H1 (cell line): Measurements from ENCODE around the gene SMOC2. TPM values are rescaled to one million over a fixed set of nuclear protein-coding genes. Genes with fewer than 3 reads are reported as not detected.

Source experiments
- CTCF ChIA-PET: fragments of 300-600 bp; sonication (Branson Sonifier 250); formaldehyde crosslinking; loops from one replicate; lab custom pipeline; 2021; ENCODE audit not compliant: partially characterized antibody; lab: Charles Lee
- POLR2A ChIA-PET: fragments of 300-600 bp; sonication (Branson Sonifier 250); formaldehyde crosslinking; loops from one replicate; lab custom pipeline; 2021; ENCODE audit warnings: inconsistent platforms; ENCODE audit not compliant: partially characterized antibody; lab: Charles Lee
- DNase-seq, 2 experiments: peaks; one replicate each; pipeline versions ENCODE4 v3.0.0 to v3.0.0-alpha.2; 2010 to 2022; ENCODE audit warnings: low spot score in 2 of 2, low read depth in 1 of 2, mixed read lengths in 1 of 2
- FAIRE-seq: peaks from 2 replicates; lab custom pipeline; 2011; peaks lifted over from hg19 to GRCh38; lab: Jason Lieb, UNC
- H2AFZ ChIP-seq: 2 replicates; pipeline ENCODE4 v1.8.1; 2012; ENCODE audit warnings: low read length, inconsistent platforms
- H2AK5ac ChIP-seq: 2 replicates; pipeline ENCODE4 v1.6.1; 2013; ENCODE audit warnings: low read depth, low read length
- H2BK120ac ChIP-seq: replicated peaks from 2 replicates; pipeline ENCODE3; 2013; ENCODE audit warnings: low read depth, low read length, inconsistent platforms
- H2BK12ac ChIP-seq: 2 replicates; pipeline ENCODE4 v1.6.1; 2013; ENCODE audit warnings: low read depth, low read length
- H2BK15ac ChIP-seq: 2 replicates; pipeline ENCODE4 v1.6.1; 2013; ENCODE audit warnings: low read length
- H2BK20ac ChIP-seq: 2 replicates; pipeline ENCODE4 v1.6.1; 2013; ENCODE audit warnings: low read length
- H2BK5ac ChIP-seq: 2 replicates; pipeline ENCODE4 v1.6.1; 2013; ENCODE audit warnings: low read depth, low read length
- H3K14ac ChIP-seq: 2 replicates; pipeline ENCODE4 v1.6.1; 2013; ENCODE audit warnings: inconsistent platforms; ENCODE audit not compliant: insufficient read length
- H3K18ac ChIP-seq: 2 replicates; pipeline ENCODE4 v1.6.1; 2013; ENCODE audit warnings: low read length; ENCODE audit errors: extremely low read depth
- H3K23ac ChIP-seq: 2 replicates; pipeline ENCODE4 v1.6.1; 2013; ENCODE audit warnings: inconsistent platforms; ENCODE audit not compliant: insufficient read length
- H3K23me2 ChIP-seq: 2 replicates; pipeline ENCODE4 v1.6.1; 2013; ENCODE audit warnings: low read depth, low read length
- H3K27ac ChIP-seq: 2 replicates; pipeline ENCODE4 v1.6.1; 2011; ENCODE audit warnings: low read depth, low read length, inconsistent platforms
- H3K27me3 ChIP-seq, 4 experiments: replicated peaks in 1 of 4; 1 replicate in 1 of 4; 2 replicates in 3 of 4; pipeline versions ENCODE4 v1.6.1 to v1.8.1; 2011 to 2013; ENCODE audit warnings: low read length in 3 of 4, mild to moderate bottlenecking in 3 of 4, inconsistent platforms in 2 of 4, mixed read lengths in 2 of 4, moderate library complexity in 1 of 4; ENCODE audit not compliant: control insufficient read depth in 3 of 4, insufficient read depth in 3 of 4; ENCODE audit errors: extremely low read depth in 1 of 4
- H3K36me3 ChIP-seq, 4 experiments: 2 replicates each; pipeline versions ENCODE4 v1.6.1 to v1.8.1; 2011 to 2013; ENCODE audit warnings: mild to moderate bottlenecking in 4 of 4, low read length in 3 of 4, moderate library complexity in 2 of 4, control low read depth in 1 of 4, inconsistent platforms in 1 of 4; ENCODE audit not compliant: insufficient read depth in 4 of 4, control insufficient read depth in 2 of 4
- H3K4ac ChIP-seq: replicated peaks from 2 replicates; pipeline ENCODE3; 2013; ENCODE audit warnings: low read length, low read depth, mixed read lengths, inconsistent platforms; ENCODE audit not compliant: insufficient read length
- H3K4me1 ChIP-seq, 4 experiments: replicated peaks in 1 of 4; 1 replicate in 1 of 4; 2 replicates in 3 of 4; pipeline versions ENCODE4 v1.6.1 to v1.8.1; 2011 to 2013; ENCODE audit warnings: low read length in 3 of 4, inconsistent platforms in 2 of 4, mixed read lengths in 1 of 4; ENCODE audit not compliant: insufficient read depth in 4 of 4, control insufficient read depth in 3 of 4
- H3K4me2 ChIP-seq, 2 experiments: 2 replicates each; pipeline versions ENCODE4 v1.6.1 to v1.8.1; 2011 to 2013; ENCODE audit warnings: low read depth in 2 of 2, low read length in 2 of 2, control low read depth in 1 of 2, inconsistent platforms in 1 of 2, mild to moderate bottlenecking in 1 of 2; ENCODE audit not compliant: insufficient read depth in 1 of 2
- H3K4me3 ChIP-seq, 4 experiments: fragments of 200-600, 300-600 bp in 1 of 4; sonication (generic), shearing (Covaris generic), sonication (Bioruptor Twin) in 1 of 4; 2 replicates each; pipeline versions ENCODE4 v1.5.1 to v1.8.1; 2011 to 2016; ENCODE audit warnings: low read length in 4 of 4, low read depth in 3 of 4, control low read depth in 2 of 4, inconsistent platforms in 2 of 4, mild to moderate bottlenecking in 2 of 4, mixed read lengths in 1 of 4, moderate library complexity in 1 of 4; ENCODE audit not compliant: insufficient read depth in 2 of 4; ENCODE audit errors: extremely low read depth in 1 of 4
- H3K56ac ChIP-seq: replicated peaks from 2 replicates; pipeline ENCODE3; 2013; ENCODE audit warnings: low read depth, mild to moderate bottlenecking, mixed read lengths, low read length, inconsistent platforms; ENCODE audit not compliant: insufficient read length
- H3K79me1 ChIP-seq: 2 replicates; pipeline ENCODE4 v1.6.1; 2013; ENCODE audit warnings: low read depth, low read length, control low read depth
- H3K79me2 ChIP-seq, 2 experiments: 2 replicates each; pipeline versions ENCODE4 v1.6.1 to v1.8.1; 2012 to 2013; ENCODE audit warnings: low read length in 2 of 2, mild to moderate bottlenecking in 2 of 2, inconsistent platforms in 1 of 2; ENCODE audit not compliant: insufficient read depth in 2 of 2, control insufficient read depth in 1 of 2
- H3K9ac ChIP-seq, 4 experiments: replicated peaks in 1 of 4; 1 replicate in 1 of 4; 2 replicates in 3 of 4; pipeline versions ENCODE4 v1.6.1 to v1.8.1; 2011 to 2013; ENCODE audit warnings: low read depth in 3 of 4, low read length in 3 of 4, control low read depth in 2 of 4, mild to moderate bottlenecking in 2 of 4, moderate library complexity in 2 of 4, inconsistent platforms in 1 of 4; ENCODE audit errors: extremely low read depth in 1 of 4
- H3K9me3 ChIP-seq, 2 experiments: 2 replicates each; pipeline versions ENCODE4 v1.6.1 to v1.8.1; 2012 to 2013; ENCODE audit warnings: mild to moderate bottlenecking in 2 of 2, moderate library complexity in 2 of 2, control low read depth in 1 of 2, inconsistent platforms in 1 of 2, low read depth in 1 of 2, low read length in 1 of 2, mixed read lengths in 1 of 2; ENCODE audit not compliant: insufficient read depth in 2 of 2
- H4K20me1 ChIP-seq, 2 experiments: replicated peaks in 1 of 2; 2 replicates each; pipeline versions ENCODE3 to v1.8.1; 2011 to 2013; ENCODE audit warnings: inconsistent platforms in 2 of 2, low read length in 2 of 2, mild to moderate bottlenecking in 1 of 2; ENCODE audit not compliant: insufficient read depth in 2 of 2, control insufficient read depth in 1 of 2
- H4K5ac ChIP-seq: 2 replicates; pipeline ENCODE4 v1.6.1; 2013; ENCODE audit warnings: low read length, low read depth, mixed read lengths, inconsistent platforms; ENCODE audit not compliant: insufficient read length
- H4K8ac ChIP-seq: 2 replicates; pipeline ENCODE4 v1.8.0; 2013; ENCODE audit warnings: mild to moderate bottlenecking, moderate library complexity, low read length, inconsistent platforms; ENCODE audit not compliant: insufficient read depth; ENCODE audit errors: extremely low read depth
- H4K91ac ChIP-seq: replicated peaks from 2 replicates; pipeline ENCODE3; 2013; ENCODE audit warnings: low read length, mixed read lengths, inconsistent platforms; ENCODE audit not compliant: insufficient read length
- ASH2L ChIP-seq: fragments of 200-600, 300-600 bp; sonication (generic); IDR thresholded peaks from one replicate; pipeline ENCODE4 v1.7.1; 2017; ENCODE audit warnings: low read length
- CHD1 ChIP-seq: IDR thresholded peaks from 2 replicates; pipeline ENCODE4 v1.6.1; 2012; ENCODE audit warnings: low read depth, low read length, improper control_type of control experiment
- CTCF ChIP-seq, 3 experiments: IDR thresholded peaks; 1 replicate in 2 of 3; 2 replicates in 1 of 3; pipeline versions ENCODE4 v1.5.1 to v1.6.1; 2011; ENCODE audit warnings: low read length in 3 of 3, mild to moderate bottlenecking in 3 of 3, inconsistent platforms in 2 of 3, low read depth in 1 of 3, moderate library complexity in 1 of 3; ENCODE audit not compliant: insufficient read depth in 1 of 3; ENCODE audit errors: control extremely low read depth in 1 of 3
- GABPA ChIP-seq: IDR thresholded peaks from 2 replicates; pipeline ENCODE4 v1.6.1; 2011; ENCODE audit warnings: mild to moderate bottlenecking, low read length, moderate library complexity, borderline replicate concordance; ENCODE audit not compliant: insufficient read depth
- JUN ChIP-seq: IDR thresholded peaks from 2 replicates; pipeline ENCODE4 v1.6.1; 2011; ENCODE audit warnings: low read depth, mild to moderate bottlenecking, improper control_type of control experiment, low read length
- KDM4A ChIP-seq: IDR thresholded peaks from one replicate; pipeline ENCODE4 v1.7.1; 2012; ENCODE audit warnings: low read depth, mild to moderate bottlenecking, moderate library complexity, low read length, inconsistent platforms; ENCODE audit not compliant: severe bottlenecking
- POLR2A ChIP-seq, 2 experiments: IDR thresholded peaks; 1 replicate in 1 of 2; 2 replicates in 1 of 2; pipeline ENCODE4 v1.6.1; 2011; ENCODE audit warnings: low read depth in 2 of 2, low read length in 2 of 2, mild to moderate bottlenecking in 2 of 2; ENCODE audit errors: control extremely low read depth in 1 of 2
- RAD21 ChIP-seq, 2 experiments: IDR thresholded peaks in 1 of 2; conservative IDR thresholded peaks in 1 of 2; 2 replicates each; pipeline ENCODE4 v1.6.1; 2011; ENCODE audit warnings: low read depth in 2 of 2, low read length in 2 of 2, improper control_type of control experiment in 1 of 2, inconsistent platforms in 1 of 2, mild to moderate bottlenecking in 1 of 2, moderate library complexity in 1 of 2
- SRF ChIP-seq: IDR thresholded peaks from 2 replicates; pipeline ENCODE4 v1.6.1; 2011; ENCODE audit warnings: mild to moderate bottlenecking, low read depth, low read length, moderate library complexity
- SUZ12 ChIP-seq: fragments of 200-600 bp; sonication (generic); IDR thresholded peaks from 2 replicates; pipeline ENCODE4 v1.6.1; 2012; ENCODE audit warnings: mild to moderate bottlenecking, inconsistent platforms, low read length, moderate library complexity, mixed read lengths
- TAF1 ChIP-seq: IDR thresholded peaks from 2 replicates; pipeline ENCODE4 v1.6.1; 2011; ENCODE audit warnings: mild to moderate bottlenecking, low read depth, low read length
- ZNF274 ChIP-seq: IDR thresholded peaks from 2 replicates; pipeline ENCODE4 v1.7.0; 2012; ENCODE audit warnings: low read length, borderline replicate concordance; ENCODE audit errors: extremely low read depth
- WGBS, 2 experiments: shearing (Covaris generic) in 1 of 2; methylation state at CpG; one replicate each; pipeline versions ENCODE4 v1.1.6 to v1.1.7; 2013 to 2015; ENCODE audit warnings: low lambda C conversion rate in 2 of 2, mixed read lengths in 2 of 2, inconsistent platforms in 1 of 2, low coverage in 1 of 2, missing lambda C conversion rate in 1 of 2; ENCODE audit not compliant: insufficient replicate concordance in 2 of 2, insufficient coverage in 1 of 2, insufficient read length in 1 of 2; ENCODE audit errors: extremely low coverage in 1 of 2, missing lambda C conversion rate in 1 of 2; 5-methylcytosine and 5-hydroxymethylcytosine counted together
- polyA plus RNA-seq, 7 experiments: library from polyadenylated mRNA; depleted of rRNA in 3 of 7; stranded (reverse) in 5 of 7; unstranded in 2 of 7; fragments of >200 nt in 5 of 7; fragments of 200-250 nt in 2 of 7; gene quantifications; 1 replicate in 5 of 7; 2 replicates in 1 of 7; 4 replicates in 1 of 7; pipeline versions ENCODE4 v1.2.1 to v1.2.3, GENCODE V29; 2011 to 2013; ENCODE audit warnings: missing spikeins in 2 of 7, mixed read lengths in 2 of 7
- total RNA-seq: library from RNA; stranded (reverse); fragmentation: NEBNext Ultra II Directional; extraction: Animal tissue kit (Norgen Biotek cat#: 25700); gene quantifications from 2 replicates; pipeline ENCODE4 v1.2.1, GENCODE V29; 2021

The SMOC2 gene
- total and polyA plus RNA-seq, 2 of the 8 experiments (the other 6 are each of a cell fraction or from before 2014, with no cell fraction given) = 7.7 to 8.5 TPM

- peak overlapping the region; percentile 35; the same call in 1 of the 2 replicates for H2BK5ac ChIP-seq
- ChIA-PET CTCF (interaction anchor here (3.2 kb wide), 1 partner anchor 10 kb away, joined by 19 read pairs; no protein-coding TSS in a partner anchor), POLR2A (interaction anchor here (0.7 kb wide), 1 partner anchor 293 kb away, joined by 3 read pairs; no protein-coding TSS in a partner anchor)
- H2AK5ac ChIP-seq = no peak overlapping the region
- no peak overlapping the region for H3K14ac ChIP-seq
- H2BK12ac ChIP-seq = no peak overlapping the region
- no peak overlapping the region for H3K4me3 ChIP-seq
- H4K91ac ChIP-seq = no peak overlapping the region
- H3K9me3 ChIP-seq = no peaks in the 10 kb centered on the region
- no peak overlapping the region for H3K18ac ChIP-seq
- no peak overlapping the region for H3K56ac ChIP-seq
- no peak overlapping the region for H3K4me2 ChIP-seq
- no peaks in the 10 kb centered on the region for H4K20me1 ChIP-seq
- FAIRE-seq (no peak), DNase-seq (no peak)
- no peak overlapping the region for H3K4ac ChIP-seq
- no peak overlapping the region for H4K5ac ChIP-seq
- no peak overlapping the region for H2BK20ac ChIP-seq
- no peaks in the 10 kb centered on the region for H3K36me3 ChIP-seq
- no peaks in the 10 kb centered on the region for H3K79me2 ChIP-seq
- peaks cover 6 to 23% (median 10%) of the 10 kb centered on the region in 4 experiments for H3K4me1 ChIP-seq
- no peak overlapping the region for H2BK15ac ChIP-seq
- H3K9ac ChIP-seq = no peak overlapping the region
- no peak overlapping the region for H2BK120ac ChIP-seq
- H4K8ac ChIP-seq = peak overlapping the region; percentile 11; the same call in 1 of the 2 replicates
- H2AFZ ChIP-seq = no peak overlapping the region
- H3K27ac ChIP-seq = no peak overlapping the region
- H3K79me1 ChIP-seq = no peaks in the 10 kb centered on the region
- no peaks in the 10 kb centered on the region for H3K23me2 ChIP-seq
- H3K23ac ChIP-seq = no peak overlapping the region
- WGBS, 2 experiments = 87% methylated on average over 22 of the region's 22 CpGs; no CpG with 5 or more reads in 1 of the 2 experiments
- no peaks in the 10 kb centered on the region for H3K27me3 ChIP-seq
- TF ChIP-seq CTCF (IDR thresholded peaks at IDR 0.05; ENCODE audit: control extremely low read depth in 1 of 3, insufficient read depth in 1 of 3, low read depth in 1 of 3, low read length in 3 of 3) = no peak
- TF ChIP-seq ZNF274 = no peak
- no peak for TF ChIP-seq SRF
- no peak for TF ChIP-seq RAD21 (IDR thresholded peaks at IDR 0.05 in 1 of 2, conservative IDR thresholded peaks at IDR 0.05 in 1 of 2; ENCODE audit: low read depth in 2 of 2, low read length in 2 of 2)
- no peak for TF ChIP-seq CHD1
- TF ChIP-seq TAF1 = no peak
- no peak for TF ChIP-seq ASH2L
- no peak for TF ChIP-seq POLR2A (IDR thresholded peaks at IDR 0.05; ENCODE audit: control extremely low read depth in 1 of 2, low read depth in 2 of 2, low read length in 2 of 2)
- no peak for TF ChIP-seq JUN
- no peak for TF ChIP-seq KDM4A
- TF ChIP-seq GABPA = no peak
- TF ChIP-seq SUZ12 = no peak
These were observed 94.7 kb downstream of the SMOC2 start for GRCh38 chr6:168535711-168536110.
